HG03342 (cell line): ENCODE results near the gene ATP5PD.

Experiments used
- ATAC-seq: cut with Tn5 transposase; IDR thresholded peaks from one replicate; pipeline ENCODE4 v1.9.1; 2021; ENCODE audit warnings: mild to moderate bottlenecking, moderate library complexity; ENCODE audit not compliant: unreplicated experiment

Gene ATP5PD

GRCh38 chr17:75001915-75002843 lies 44.6 kb downstream of the ATP5PD start:
- no peak for ATAC-seq

- no peak for ATAC-seq
These were observed 47.2 kb downstream of the ATP5PD start for GRCh38 chr17:74999523-74999922.

- no peak for ATAC-seq
These were observed 48.0 kb downstream of the ATP5PD start for GRCh38 chr17:74998783-74999182.

- no peak for ATAC-seq
These were observed 50.9 kb downstream of the ATP5PD start for GRCh38 chr17:74995847-74996246.

- no peak for ATAC-seq
These were observed 52.3 kb downstream of the ATP5PD start for GRCh38 chr17:74994440-74994839.

- ATAC-seq = no peak
These were observed 54.5 kb downstream of the ATP5PD start for GRCh38 chr17:74992223-74992622.

- ATAC-seq = no peak
These were observed 56.1 kb downstream of the ATP5PD start for GRCh38 chr17:74990581-74991105.
